IMR-90 (cell line): ENCODE measurements around the gene FN3KRP.

Experiments
- CTCF ChIP-seq: conservative IDR thresholded peaks from 2 replicates; pipeline ENCODE4 v1.5.1; 2012; ENCODE audit warnings: mild to moderate bottlenecking, low read depth, low read length, improper control_type of control experiment
- POLR2A ChIP-seq: IDR thresholded peaks from 2 replicates; pipeline ENCODE4 v1.6.1; 2012; ENCODE audit warnings: mild to moderate bottlenecking, low read depth, low read length

GRCh38 chr17:82737967-82738877 lies 21.7 kb downstream of the FN3KRP start:
- no peak for TF ChIP-seq CTCF
- no peak for TF ChIP-seq POLR2A
